Ishikawa (cell line): ENCODE measurements around the gene PPDPF.

Experiments used
- CEBPB ChIP-seq: IDR thresholded peaks from 2 replicates; pipeline ENCODE4 v1.6.1; 2012
- CREB1 ChIP-seq: IDR thresholded peaks from 2 replicates; pipeline ENCODE4 v1.6.1; 2012; ENCODE audit warnings: low read depth
- EGR1 ChIP-seq: IDR thresholded peaks from 2 replicates; pipeline ENCODE4 v1.6.1; 2012
- EP300 ChIP-seq: IDR thresholded peaks from 2 replicates; pipeline ENCODE4 v1.6.1; 2012; ENCODE audit warnings: borderline replicate concordance
- FOXM1 ChIP-seq: IDR thresholded peaks from 2 replicates; pipeline ENCODE4 v1.6.1; 2012; ENCODE audit warnings: low read depth, borderline replicate concordance
- MAX ChIP-seq: IDR thresholded peaks from 2 replicates; pipeline ENCODE4 v1.6.1; 2012
- NFIC ChIP-seq: IDR thresholded peaks from 2 replicates; pipeline ENCODE4 v1.6.1; 2012
- RAD21 ChIP-seq: IDR thresholded peaks from 2 replicates; pipeline ENCODE4 v1.6.1; 2012; ENCODE audit warnings: low read depth
- REST ChIP-seq: IDR thresholded peaks from 2 replicates; pipeline ENCODE4 v1.6.1; 2012; ENCODE audit warnings: low read depth, mild to moderate bottlenecking
- TAF1 ChIP-seq: IDR thresholded peaks from 2 replicates; pipeline ENCODE4 v1.6.1; 2012; ENCODE audit warnings: low read depth, mild to moderate bottlenecking
- TCF12 ChIP-seq: IDR thresholded peaks from 2 replicates; pipeline ENCODE4 v1.6.1; 2012; ENCODE audit warnings: low read depth
- TEAD4 ChIP-seq: IDR thresholded peaks from 2 replicates; pipeline ENCODE4 v1.6.1; 2012
- USF1 ChIP-seq: IDR thresholded peaks from 2 replicates; pipeline ENCODE4 v1.6.1; 2012
- YY1 ChIP-seq: IDR thresholded peaks from 2 replicates; pipeline ENCODE4 v1.6.1; 2012; ENCODE audit warnings: low read depth
- ZBTB7A ChIP-seq: IDR thresholded peaks from 2 replicates; pipeline ENCODE4 v1.6.1; 2012; ENCODE audit warnings: low read depth

Gene PPDPF

GRCh38 chr20:63560333-63560805, 39.8 kb downstream of the PPDPF start:
- TF ChIP-seq YY1, result no peak
- TF ChIP-seq FOXM1, result no peak
- no peak for TF ChIP-seq CREB1
- no peak for TF ChIP-seq RAD21
- TF ChIP-seq CEBPB, result no peak
- no peak for TF ChIP-seq REST
- no peak for TF ChIP-seq EP300
- TF ChIP-seq TEAD4, result no peak
- TF ChIP-seq ZBTB7A, result no peak
- no peak for TF ChIP-seq NFIC
- TF ChIP-seq MAX, result no peak
- no peak for TF ChIP-seq EGR1
- no peak for TF ChIP-seq TCF12
- TF ChIP-seq TAF1, result no peak
- no peak for TF ChIP-seq USF1

- TF ChIP-seq TAF1 (no peak), RAD21 (no peak), TCF12 (no peak), USF1 (no peak), CREB1 (no peak)
These were observed 40.5 kb downstream of the PPDPF start for GRCh38 chr20:63560856-63561609.

GRCh38 chr20:63561624-63562396, 41.2 kb downstream of the PPDPF start:
- TF ChIP-seq ZBTB7A (no peak), TCF12 (no peak), USF1 (no peak), EGR1 (no peak), NFIC (no peak), RAD21 (no peak)

- TF ChIP-seq EGR1 (no peak), FOXM1 (no peak), RAD21 (no peak), TCF12 (no peak), MAX (no peak), ZBTB7A (no peak)
These were observed 42.1 kb downstream of the PPDPF start for GRCh38 chr20:63562461-63563224.

- TF ChIP-seq FOXM1, result no peak
- no peak for TF ChIP-seq MAX
- no peak for TF ChIP-seq EP300
- TF ChIP-seq CEBPB, result no peak
- TF ChIP-seq USF1, result no peak
- TF ChIP-seq TEAD4, result no peak
- no peak for TF ChIP-seq ZBTB7A
- no peak for TF ChIP-seq YY1
- TF ChIP-seq REST, result no peak
- TF ChIP-seq EGR1, result no peak
- no peak for TF ChIP-seq NFIC
- no peak for TF ChIP-seq TCF12
- no peak for TF ChIP-seq CREB1
These were observed 42.8 kb downstream of the PPDPF start for GRCh38 chr20:63563225-63563935.
